NT2/D1 (cell line): Measurements from ENCODE around the gene H2BK1.
A peak's percentile ranks its signal among the peaks of the same experiment; 100 is the strongest.

Source experiments
- DNase-seq: peaks from one replicate; pipeline ENCODE4 v3.0.0-alpha.2; 2011; ENCODE audit warnings: low read depth, low spot score
- H3K27me3 ChIP-seq: 2 replicates; pipeline ENCODE4 v1.6.0; 2011; ENCODE audit warnings: mild to moderate bottlenecking; ENCODE audit not compliant: insufficient read length, insufficient read depth
- H3K36me3 ChIP-seq: 2 replicates; pipeline ENCODE4 v1.6.1; 2011; ENCODE audit warnings: mild to moderate bottlenecking, low read length, mixed read lengths; ENCODE audit not compliant: insufficient read depth, insufficient read length
- H3K4me1 ChIP-seq: 2 replicates; pipeline ENCODE4 v1.5.1; 2011; ENCODE audit not compliant: insufficient read depth, insufficient read length
- H3K4me3 ChIP-seq: 2 replicates; pipeline ENCODE4 v1.5.1; 2011; ENCODE audit warnings: low read depth; ENCODE audit not compliant: insufficient read length
- H3K9ac ChIP-seq: 2 replicates; pipeline ENCODE4 v1.6.0; 2011; ENCODE audit warnings: low read depth; ENCODE audit not compliant: insufficient read length
- H3K9me3 ChIP-seq: 2 replicates; pipeline ENCODE4 v1.5.1; 2011; ENCODE audit warnings: mild to moderate bottlenecking, low read length; ENCODE audit not compliant: insufficient read depth
- SUZ12 ChIP-seq: IDR thresholded peaks from 2 replicates; pipeline ENCODE4 v1.6.1; 2011; ENCODE audit not compliant: insufficient read length, insufficient read depth; ENCODE audit errors: extremely low read depth
- YY1 ChIP-seq: IDR thresholded peaks from 2 replicates; pipeline ENCODE4 v1.6.1; 2011; ENCODE audit not compliant: insufficient read length, insufficient read depth
- ZNF274 ChIP-seq: IDR thresholded peaks from 2 replicates; pipeline ENCODE4 v1.6.1; 2011; ENCODE audit warnings: mild to moderate bottlenecking, low read depth, low read length

H2BK1 gene

DNA sequence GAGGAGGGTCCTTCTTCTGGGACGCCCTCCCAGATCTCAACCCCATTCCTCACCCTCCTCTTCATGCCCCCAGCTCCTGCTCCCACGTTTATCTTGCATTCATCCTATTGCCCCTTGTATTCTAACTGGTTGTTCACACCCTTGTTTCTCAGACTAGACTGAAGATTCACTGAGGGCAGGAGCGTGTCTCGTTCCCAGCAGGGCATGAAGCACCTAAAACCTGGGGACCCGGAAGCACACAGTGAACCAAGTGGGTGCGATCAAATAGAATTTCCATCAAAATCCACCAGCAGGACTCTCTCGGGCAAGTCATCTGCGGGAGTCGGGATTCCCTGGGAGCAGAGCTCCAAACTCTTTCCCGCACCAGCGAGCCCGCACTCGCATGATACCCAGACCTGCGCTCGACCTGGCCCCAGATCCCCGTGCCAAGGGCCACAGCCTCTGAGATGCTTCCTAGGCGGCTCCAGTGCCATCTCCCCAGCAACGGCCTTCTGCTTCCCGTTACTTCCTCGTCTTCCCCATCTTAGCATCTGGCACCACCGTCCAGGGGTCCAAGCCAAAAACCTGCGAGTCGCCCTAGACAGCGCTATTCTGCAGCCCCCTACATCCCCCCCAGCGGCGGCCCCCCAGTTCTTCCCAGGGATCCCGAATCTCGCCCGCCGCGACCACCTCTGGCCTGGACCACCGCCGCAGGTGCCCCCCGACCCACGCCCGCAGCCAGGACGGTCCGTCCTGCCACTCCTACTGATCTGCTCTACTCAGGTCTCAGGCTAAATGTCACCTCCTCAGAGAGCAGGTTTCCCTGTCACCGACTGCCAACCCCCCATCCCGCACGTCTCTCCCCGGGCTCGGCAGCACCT, 36.7 kb downstream of the H2BK1 start:
- Histone ChIP-seq H3K9ac (no peak overlapping the region), H3K9me3 (peaks cover 36% of the 10 kb centered on the region; the same call in 1 of the 2 replicates), H3K27me3 (peaks cover 24% of the 10 kb centered on the region), H3K36me3 (no peaks in the 10 kb centered on the region), H3K4me1 (peaks cover 4% of the 10 kb centered on the region), H3K4me3 (no peak overlapping the region)
- TF ChIP-seq SUZ12: no peak
- no peak for DNase-seq

DNA sequence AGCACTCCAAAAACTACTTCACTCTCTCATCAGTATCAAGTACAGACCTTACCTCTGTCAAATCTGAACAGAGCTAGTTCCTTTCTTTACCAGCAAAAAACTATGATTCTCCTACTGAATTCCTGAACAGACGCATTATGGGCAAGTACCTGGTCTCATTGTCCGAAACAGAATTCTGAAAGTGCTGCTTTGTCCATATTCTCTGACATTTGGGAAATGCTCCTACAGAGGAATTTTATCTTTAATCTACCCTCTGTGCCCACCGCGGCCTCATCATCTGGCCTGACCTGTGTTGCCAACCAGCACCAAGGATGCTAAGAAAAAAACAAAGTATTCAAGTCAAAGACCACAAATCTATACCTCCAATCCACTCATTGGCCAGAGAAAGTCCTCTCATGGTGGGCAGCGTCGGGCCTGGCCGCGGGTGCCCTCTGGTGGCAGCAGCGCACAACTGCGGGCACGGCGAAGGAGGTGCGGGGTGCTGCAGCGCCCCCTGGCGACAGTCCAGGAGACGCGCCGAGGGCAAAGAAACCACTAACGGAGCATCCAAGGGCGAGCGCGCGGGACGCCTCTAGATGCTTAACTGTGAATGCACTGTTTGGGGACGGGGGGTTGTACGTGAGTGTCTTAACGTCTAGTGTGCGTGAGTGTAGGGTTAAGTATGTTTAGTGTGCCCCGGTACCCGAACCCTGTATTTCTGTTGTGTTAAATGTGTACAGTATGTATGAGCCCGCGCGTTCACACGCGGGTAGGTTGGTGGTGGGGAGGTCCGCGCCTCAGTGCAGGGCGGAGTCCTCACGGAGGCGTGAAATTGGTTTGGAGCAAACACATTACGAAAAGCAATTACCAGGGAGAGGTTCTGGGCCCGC, 37.8 kb downstream of the H2BK1 start:
- Histone ChIP-seq H3K9me3 (peaks cover 36% of the 10 kb centered on the region; the same call in 1 of the 2 replicates), H3K4me3 (no peak overlapping the region), H3K4me1 (peaks cover 2% of the 10 kb centered on the region), H3K9ac (no peak overlapping the region), H3K27me3 (peaks cover 35% of the 10 kb centered on the region), H3K36me3 (no peaks in the 10 kb centered on the region)
- peak; percentile 57 for DNase-seq
- TF ChIP-seq SUZ12: no peak
- no peak for TF ChIP-seq YY1
- no peak for TF ChIP-seq ZNF274

GRCh38 chr7:151168787-151169162, 41.5 kb downstream of the H2BK1 start:
- TF ChIP-seq ZNF274: no peak
- TF ChIP-seq YY1: no peak
- no peaks in the 10 kb centered on the region for H3K4me1 ChIP-seq
- H3K4me3 ChIP-seq: no peak overlapping the region
- peaks cover 20% of the 10 kb centered on the region; the same call in 1 of the 2 replicates for H3K9me3 ChIP-seq
- H3K36me3 ChIP-seq: no peaks in the 10 kb centered on the region
- H3K9ac ChIP-seq: no peak overlapping the region
- DNase-seq: no peak
- peaks cover 72% of the 10 kb centered on the region for H3K27me3 ChIP-seq

GRCh38 chr7:151168003-151168786, 42.1 kb downstream of the H2BK1 start:
- peak; percentile 23 for DNase-seq
- peak overlapping the region; percentile 30 for H3K4me3 ChIP-seq

GRCh38 chr7:151167197-151167961, 42.9 kb downstream of the H2BK1 start, which contains the start of gene GBX1:
TSS of gene GBX1 (minus strand) at chr7:151167694. CDS start at chr7:151167548, 146 bp downstream.
- H3K9me3 ChIP-seq: peaks cover 6% of the 10 kb centered on the region; the same call in 1 of the 2 replicates
- peak within 1 kb of the TSS; percentile 64 for H3K9ac ChIP-seq
- no peaks in the 10 kb centered on the region for H3K4me1 ChIP-seq
- no peaks in the 10 kb centered on the region for H3K36me3 ChIP-seq
- peaks cover 77% of the 10 kb centered on the region for H3K27me3 ChIP-seq
- DNase-seq: no peak
- peak within 1 kb of the TSS; percentile 39 for H3K4me3 ChIP-seq
- TF ChIP-seq SUZ12 (no peak), YY1 (no peak), ZNF274 (no peak)

More at GRCh38 chr7:151168003-151168786, 42.1 kb downstream of the H2BK1 start:
- peaks cover 15% of the 10 kb centered on the region; the same call in 1 of the 2 replicates for H3K9me3 ChIP-seq
- no peaks in the 10 kb centered on the region for H3K36me3 ChIP-seq
- TF ChIP-seq SUZ12: no peak
- TF ChIP-seq ZNF274: no peak
- no peak for TF ChIP-seq YY1
- no peaks in the 10 kb centered on the region for H3K4me1 ChIP-seq
- peak overlapping the region; percentile 64 for H3K9ac ChIP-seq
- peaks cover 76% of the 10 kb centered on the region for H3K27me3 ChIP-seq

- DNase-seq: no peak
- no peaks in the 10 kb centered on the region for H3K36me3 ChIP-seq
- peak overlapping the region; percentile 21 for H3K9ac ChIP-seq
- no peak for TF ChIP-seq ZNF274
- no peak for TF ChIP-seq SUZ12
- TF ChIP-seq YY1: no peak
- H3K4me1 ChIP-seq: no peaks in the 10 kb centered on the region
- H3K27me3 ChIP-seq: peaks cover 82% of the 10 kb centered on the region
- peak overlapping the region; percentile 39 for H3K4me3 ChIP-seq
- H3K9me3 ChIP-seq: no peaks in the 10 kb centered on the region; the same call in 1 of the 2 replicates
Observed at GRCh38 chr7:151166629-151167196, 43.6 kb downstream of the H2BK1 start.
